ENCODE results near the gene SSC5D.

SSC5D gene

GRCh38 chr19:55536951-55537740 is 48.9 kb downstream of the SSC5D start, which contains the start of gene SBK2:
TSS of gene SBK2 (minus strand) at chr19:55537133. CDS start at chr19:55536294, 839 bp downstream.
- no peak for DNase-seq
- Histone ChIP-seq H3K27me3 (replicated peaks) (no peaks in the 10 kb centered on the region), H3K36me3 (replicated peaks) (no peaks in the 10 kb centered on the region), H3K4me3 (ENCODE audit: low read depth, low read length) (no peak within 1 kb of the TSS), H3K27ac (no peak within 1 kb of the TSS)
- TF ChIP-seq CTCF (IDR thresholded peaks at IDR 0.05; ENCODE audit: low read depth, low read length, missing control alignments): peak; percentile 45
- in situ Hi-C loops (cut with HindIII; ENCODE audit: low pct_ligation_motif_present, low sequenced_read_pairs): no loop called here

- in situ Hi-C loops (cut with HindIII; ENCODE audit: low pct_ligation_motif_present, low sequenced_read_pairs): no loop called here
- no peak for DNase-seq
- no peak for TF ChIP-seq CTCF (IDR thresholded peaks at IDR 0.05; ENCODE audit: low read depth, low read length, missing control alignments)
- Histone ChIP-seq H3K4me3 (ENCODE audit: low read depth, low read length) (no peak overlapping the region), H3K27me3 (replicated peaks) (no peaks in the 10 kb centered on the region), H3K36me3 (replicated peaks) (no peaks in the 10 kb centered on the region), H3K27ac (no peak overlapping the region)
Measured at GRCh38 chr19:55537741-55538111, 49.5 kb downstream of the SSC5D start.

GRCh38 chr19:55538132-55538531 is 49.9 kb downstream of the SSC5D start:
- Histone ChIP-seq H3K4me3 (ENCODE audit: low read depth, low read length) (no peak overlapping the region), H3K27ac (no peak overlapping the region), H3K27me3 (replicated peaks) (no peaks in the 10 kb centered on the region), H3K36me3 (replicated peaks) (no peaks in the 10 kb centered on the region)
- no peak for TF ChIP-seq CTCF (IDR thresholded peaks at IDR 0.05; ENCODE audit: low read depth, low read length, missing control alignments)
- in situ Hi-C loops (cut with HindIII; ENCODE audit: low pct_ligation_motif_present, low sequenced_read_pairs): no loop called here
- no peak for DNase-seq

GRCh38 chr19:55539090-55539984 is 51.1 kb downstream of the SSC5D start:
- no peak for TF ChIP-seq CTCF (IDR thresholded peaks at IDR 0.05; ENCODE audit: low read depth, low read length, missing control alignments)
- no peak for DNase-seq
- Histone ChIP-seq H3K4me3 (ENCODE audit: low read depth, low read length) (no peak overlapping the region), H3K27ac (no peak overlapping the region), H3K27me3 (replicated peaks) (no peaks in the 10 kb centered on the region), H3K36me3 (replicated peaks) (no peaks in the 10 kb centered on the region)
- in situ Hi-C loops (cut with HindIII; ENCODE audit: low pct_ligation_motif_present, low sequenced_read_pairs): no loop called here

DNA sequence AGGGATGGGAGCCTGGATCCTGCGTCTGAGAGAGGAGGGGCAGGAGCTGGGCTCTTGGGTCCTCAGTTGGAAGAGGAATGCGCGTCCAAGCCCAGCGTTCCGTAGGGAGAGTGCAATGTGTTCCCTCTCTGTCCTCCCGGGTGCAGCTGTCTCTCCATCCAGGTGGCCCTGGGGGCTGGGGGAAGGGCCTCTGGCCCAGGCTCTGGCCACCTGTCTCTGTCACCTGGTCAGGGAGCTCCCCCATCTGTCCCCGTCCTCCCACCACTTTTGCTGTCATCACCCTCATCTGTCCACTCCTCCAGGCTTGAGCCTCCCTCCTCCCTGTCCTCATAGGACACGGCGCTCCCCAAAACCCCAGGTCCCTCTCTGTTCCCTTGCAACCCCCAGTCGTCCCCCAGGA is 52.4 kb downstream of the SSC5D start:
- TF ChIP-seq CTCF (IDR thresholded peaks at IDR 0.05; ENCODE audit: low read depth, low read length, missing control alignments): no peak
- H3K27me3 ChIP-seq (replicated peaks): no peaks in the 10 kb centered on the region
- H3K4me3 ChIP-seq (ENCODE audit: low read depth, low read length): no peak overlapping the region
- no peaks in the 10 kb centered on the region for H3K36me3 ChIP-seq (replicated peaks)
- in situ Hi-C loops (cut with HindIII; ENCODE audit: low pct_ligation_motif_present, low sequenced_read_pairs): no loop called here
- no peak for DNase-seq
- no peak overlapping the region for H3K27ac ChIP-seq
